ENCODE results near the gene CHD2.
A peak's percentile ranks its signal among the peaks of the same experiment; 100 is the strongest.
"Not testable (repeated sequence)": the region's sequence is repeated elsewhere in the genome, so short reads cannot be mapped to it uniquely, and the experiment has no call there.

The CHD2 gene

GRCh38 chr15:93047621-93048425 lies 147.7 kb downstream of the CHD2 start:
- peak in 1 of 2 donors; percentile 34 for DNase-seq (ENCODE audit: low read depth in 1 of 2, low spot score in 1 of 2)

DNA sequence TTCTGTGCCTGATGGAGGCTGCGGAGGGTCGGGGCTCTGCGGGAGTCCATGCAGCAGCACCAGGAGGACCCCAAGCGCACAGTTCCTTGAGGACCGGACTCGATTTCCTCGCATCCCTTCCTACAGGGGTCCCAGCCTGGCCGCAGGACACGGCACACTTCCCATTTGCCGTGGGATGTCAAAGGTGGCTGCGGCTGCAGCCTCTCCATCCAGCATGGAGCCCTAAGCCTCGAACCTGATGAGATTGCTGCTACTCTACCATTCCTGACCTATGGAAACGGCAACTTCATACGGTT lies 148.2 kb downstream of the CHD2 start:
- DNase-seq (ENCODE audit: low read depth in 1 of 2, low spot score in 1 of 2) = no peak

GRCh38 chr15:93048759-93049161 lies 148.6 kb downstream of the CHD2 start:
- DNase-seq (ENCODE audit: low read depth in 1 of 2, low spot score in 1 of 2) = no peak

GRCh38 chr15:93049233-93049632 lies 149.1 kb downstream of the CHD2 start:
- DNase-seq (ENCODE audit: low read depth in 1 of 2, low spot score in 1 of 2) = no peak

DNA sequence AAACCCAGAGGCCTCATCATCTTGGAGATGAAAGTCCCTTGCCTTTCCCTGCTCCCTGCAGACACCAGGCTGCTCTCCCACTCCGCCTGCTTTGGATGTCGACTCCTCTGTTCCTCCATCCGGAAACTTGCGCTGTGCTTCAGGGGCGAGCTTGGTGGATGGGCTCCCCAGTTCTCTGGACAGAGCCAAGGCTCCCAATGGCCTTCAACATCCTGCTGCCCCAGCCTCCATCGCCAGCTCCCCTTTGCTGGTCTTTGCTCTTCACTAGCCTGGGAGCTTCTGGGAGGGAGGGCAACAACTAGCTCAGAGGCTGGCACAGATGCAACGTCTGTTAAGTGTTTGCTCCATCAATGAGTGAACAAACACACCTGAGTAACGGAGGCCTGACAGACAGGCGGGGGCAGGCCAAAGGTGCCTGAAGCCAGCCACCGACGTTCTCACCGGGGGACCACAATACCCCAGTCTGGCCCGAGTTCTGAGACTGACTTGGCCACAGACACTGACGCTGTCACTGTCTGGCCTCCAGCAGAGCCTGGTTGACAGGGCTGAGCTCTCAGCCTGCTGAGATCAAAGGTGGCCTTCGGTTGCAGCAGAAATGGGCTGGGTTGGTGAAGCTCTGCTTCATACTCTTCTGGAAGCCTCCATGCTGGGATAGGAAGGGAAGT lies 149.9 kb downstream of the CHD2 start:
- no peak for DNase-seq (ENCODE audit: low read depth in 1 of 2, low spot score in 1 of 2)

DNA sequence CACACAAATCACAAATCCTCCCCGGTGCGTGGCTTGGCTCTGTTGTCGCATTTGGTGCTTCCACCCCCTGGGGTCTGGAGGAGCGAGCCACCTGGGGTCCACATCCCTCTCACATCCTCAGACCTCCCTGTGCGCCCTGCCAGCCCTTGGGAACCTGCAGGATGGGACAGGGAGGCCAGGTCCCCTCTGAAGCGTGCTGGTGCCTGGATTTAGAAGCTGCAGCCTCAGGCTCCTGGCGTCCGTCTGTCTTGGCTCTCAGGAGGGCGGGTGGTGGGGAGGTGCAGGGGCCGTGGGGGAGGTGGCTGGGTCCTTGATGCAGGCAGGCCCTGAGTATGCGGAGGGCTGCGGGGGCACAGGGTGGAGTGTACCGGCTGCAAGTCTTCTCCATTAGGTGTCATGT lies 150.5 kb downstream of the CHD2 start:
- no peak for DNase-seq (ENCODE audit: low read depth in 1 of 2, low spot score in 1 of 2)

GRCh38 chr15:93051236-93052089 lies 151.3 kb downstream of the CHD2 start:
- DNase-seq (ENCODE audit: low read depth in 1 of 2, low spot score in 1 of 2) = no peak

DNA sequence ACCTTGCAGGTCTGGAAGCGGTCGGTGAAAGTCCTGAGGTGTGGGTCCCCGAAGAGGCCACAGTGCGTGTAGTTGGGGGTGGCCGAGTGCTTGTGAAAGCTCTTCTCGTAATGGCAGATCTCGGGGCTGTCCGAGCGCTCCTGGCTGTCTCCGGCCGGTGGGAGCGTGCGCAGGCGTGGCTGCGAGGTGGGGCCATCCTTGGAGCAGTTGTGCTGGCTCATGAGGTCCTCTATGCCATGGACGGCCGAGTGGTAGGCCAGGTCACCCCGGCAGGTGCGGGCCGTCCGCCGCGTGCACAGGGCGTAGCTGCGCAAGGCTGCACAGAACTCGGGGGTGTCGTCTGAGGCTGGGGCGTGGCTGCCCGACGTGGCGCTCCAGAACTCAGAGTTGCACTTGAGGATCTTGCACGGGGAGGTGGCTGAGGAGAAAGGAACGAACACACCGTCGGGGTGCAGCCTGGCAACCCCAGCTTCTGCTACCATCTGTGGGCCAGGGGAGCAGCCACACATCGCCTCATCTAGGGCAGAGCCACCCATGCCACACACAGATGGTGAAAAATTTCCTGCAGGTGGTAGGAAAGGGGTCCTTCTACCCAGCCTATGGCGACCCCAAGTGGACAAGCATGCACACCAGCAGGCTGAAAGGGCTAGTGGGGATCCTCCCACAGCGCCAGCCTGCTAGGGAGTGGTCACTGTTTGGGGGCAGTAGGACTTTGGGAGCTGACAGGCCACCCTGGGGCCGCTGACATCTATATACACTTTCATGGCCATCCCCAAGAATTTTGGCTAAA lies 152.2 kb downstream of the CHD2 start:
- DNase-seq (ENCODE audit: low read depth in 1 of 2, low spot score in 1 of 2) = no peak

DNA sequence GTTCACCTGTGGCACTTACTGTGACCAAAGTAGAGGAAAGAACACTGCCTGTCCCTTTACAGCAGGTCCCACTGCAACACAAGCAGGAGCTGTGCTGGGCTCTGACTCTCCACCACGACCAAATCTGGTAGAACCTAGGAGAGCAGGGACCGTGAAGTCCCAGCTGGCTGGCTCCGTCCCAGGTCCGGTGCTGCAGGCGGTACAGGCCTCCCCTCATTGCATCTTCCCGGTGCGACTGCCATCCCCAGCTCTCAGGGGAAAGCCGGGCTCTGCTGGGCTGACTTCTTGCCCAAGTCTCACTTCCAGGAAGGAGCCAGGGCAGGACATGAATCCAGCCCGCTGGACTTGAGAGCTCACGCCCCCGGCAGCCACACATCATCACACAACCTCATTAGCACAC lies 155.1 kb downstream of the CHD2 start:
- no peak for DNase-seq (ENCODE audit: low read depth in 1 of 2, low spot score in 1 of 2)

DNA sequence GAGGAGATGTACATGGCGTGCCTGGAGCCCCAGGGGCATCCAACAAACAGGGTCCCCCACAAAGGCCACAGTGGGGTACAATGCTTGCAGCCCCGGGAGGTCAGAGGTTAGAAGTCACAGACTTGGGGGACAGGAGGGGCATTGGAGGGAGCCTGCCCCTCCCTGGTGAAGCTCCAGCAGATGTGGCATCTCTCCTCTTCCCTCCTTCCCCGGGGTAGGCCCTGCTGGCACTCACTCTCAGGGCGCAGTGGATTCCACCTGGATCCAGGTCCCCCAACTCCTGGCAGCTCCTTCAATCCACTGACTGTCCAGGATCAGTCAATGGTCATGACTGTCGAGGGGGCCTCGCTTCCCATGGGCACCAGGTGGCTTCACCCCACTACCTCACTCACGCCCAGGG lies 156.7 kb downstream of the CHD2 start:
- DNase-seq (ENCODE audit: low read depth in 1 of 2, low spot score in 1 of 2) = no peak

DNA sequence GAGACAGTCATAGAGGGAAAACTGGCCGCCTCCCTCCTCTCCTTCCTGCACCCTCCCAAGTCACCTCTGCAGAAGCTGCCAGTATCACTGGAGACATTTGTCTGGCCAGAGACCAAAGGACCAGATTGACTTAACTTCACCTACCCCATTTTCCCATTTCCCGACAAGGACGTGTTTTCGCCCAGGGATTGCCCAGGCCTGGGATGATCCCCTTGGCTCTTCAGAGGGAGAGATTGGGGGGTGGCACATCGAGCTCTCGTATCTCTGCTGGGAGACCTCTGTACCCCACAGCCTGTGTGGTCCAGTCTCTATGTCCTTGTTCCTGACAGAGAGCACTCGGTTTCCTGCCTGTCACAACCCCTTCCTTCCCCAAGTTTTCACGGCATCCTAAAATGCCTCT lies 157.5 kb downstream of the CHD2 start:
- DNase-seq (ENCODE audit: low read depth in 1 of 2, low spot score in 1 of 2) = no peak

GRCh38 chr15:93058128-93058527 lies 158.0 kb downstream of the CHD2 start:
- no peak for DNase-seq (ENCODE audit: low read depth in 1 of 2, low spot score in 1 of 2)

GRCh38 chr15:93058904-93059427 lies 158.8 kb downstream of the CHD2 start:
- no peak for DNase-seq (ENCODE audit: low read depth in 1 of 2, low spot score in 1 of 2)

GRCh38 chr15:93059442-93059841 lies 159.3 kb downstream of the CHD2 start:
- no peak for DNase-seq (ENCODE audit: low read depth in 1 of 2, low spot score in 1 of 2)

DNA sequence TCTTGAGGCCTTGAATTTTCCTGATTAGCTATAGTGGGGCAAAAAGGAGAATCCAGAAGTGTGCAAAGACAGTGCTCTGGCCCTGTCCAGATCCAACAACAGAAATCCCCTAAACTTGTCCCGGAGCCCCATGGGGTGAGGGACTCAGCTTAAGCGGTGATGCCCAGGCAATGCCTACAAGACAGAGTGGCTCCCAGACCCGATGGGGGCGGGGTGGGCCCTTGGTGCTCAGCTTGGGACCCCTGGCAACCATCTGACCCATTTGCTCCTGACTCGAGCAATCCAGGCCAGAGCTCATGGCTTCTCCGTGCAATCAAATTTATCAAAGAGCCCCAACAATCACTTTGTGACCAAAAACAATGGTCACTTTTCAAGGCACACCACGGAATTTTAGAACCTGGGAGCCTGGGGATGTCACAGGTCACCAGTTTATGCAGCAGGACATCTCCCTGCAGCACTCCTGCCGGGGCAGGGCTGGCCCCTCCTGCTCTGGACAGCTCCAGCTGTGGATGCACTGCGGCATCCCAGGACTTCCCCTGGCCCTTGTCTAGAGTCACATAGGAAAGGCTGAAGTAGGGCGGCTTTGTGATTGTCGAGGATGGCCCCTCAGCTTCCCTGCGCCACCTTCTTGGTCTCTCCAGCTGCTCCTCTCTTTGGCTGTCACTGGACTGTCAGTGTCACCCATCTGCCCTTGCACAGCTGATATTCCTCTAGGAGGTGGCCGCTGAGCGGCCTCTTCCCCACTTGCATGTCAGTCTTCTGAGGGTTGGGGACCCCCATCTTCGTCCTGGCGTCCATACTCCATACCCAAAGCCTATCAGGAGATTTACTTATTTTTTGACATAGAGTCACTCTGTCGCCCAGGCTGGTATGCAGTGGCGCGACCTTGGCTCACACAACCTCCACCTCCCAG lies 160.5 kb downstream of the CHD2 start:
- no peak for DNase-seq (ENCODE audit: low read depth in 1 of 2, low spot score in 1 of 2)

- not testable (repeated sequence) for DNase-seq (ENCODE audit: low read depth in 1 of 2, low spot score in 1 of 2)
Measured at GRCh38 chr15:93062628-93063261, 162.6 kb downstream of the CHD2 start.

- no peak for DNase-seq (ENCODE audit: low read depth in 1 of 2, low spot score in 1 of 2)
Measured at GRCh38 chr15:93063262-93063671, 163.1 kb downstream of the CHD2 start.

- no peak for DNase-seq (ENCODE audit: low read depth in 1 of 2, low spot score in 1 of 2)
Measured at GRCh38 chr15:93063796-93064690, 163.9 kb downstream of the CHD2 start.

Data from activated T-helper 1 cell treated with anti-CD3 and anti-CD28 coated beads, Interleukin-2, amount 50 U/mL, for 16 hours (primary cell).